Measurements from ENCODE around the gene ARID1B.

GRCh38 chr6:156954191-156954590 lies 177.0 kb downstream of the ARID1B start:
- no peak for TF ChIP-seq ZNF671 (CRISPR knock-in tag; IDR thresholded peaks at IDR 0.05)
- no peak for TF ChIP-seq CTCF (IDR thresholded peaks at IDR 0.05)
- no peak for TF ChIP-seq ATF6 (CRISPR knock-in tag; IDR thresholded peaks at IDR 0.05)
- no peak for TF ChIP-seq ZBTB43 (CRISPR knock-in tag; IDR thresholded peaks at IDR 0.05)
- no peak for TF ChIP-seq ATF3 (CRISPR knock-in tag; conservative IDR thresholded peaks at IDR 0.05)
- TF ChIP-seq TCF7 (CRISPR knock-in tag; IDR thresholded peaks at IDR 0.05; ENCODE audit: low read depth), result no peak
- TF ChIP-seq RELA (CRISPR knock-in tag; IDR thresholded peaks at IDR 0.05; ENCODE audit: borderline replicate concordance), result no peak
